NCI-H1417 treated with DMSO at 0.1 percent for 48 hours (cell line): ENCODE data around the gene MYO16.
"Not testable (repeated sequence)": the region's sequence is repeated elsewhere in the genome, so short reads cannot be mapped to it uniquely, and the experiment has no call there.

Experiments used
- DNase-seq: peaks from one replicate; lab custom pipeline; 2025; lab: John Stamatoyannopoulos, UW

MYO16 gene

DNA sequence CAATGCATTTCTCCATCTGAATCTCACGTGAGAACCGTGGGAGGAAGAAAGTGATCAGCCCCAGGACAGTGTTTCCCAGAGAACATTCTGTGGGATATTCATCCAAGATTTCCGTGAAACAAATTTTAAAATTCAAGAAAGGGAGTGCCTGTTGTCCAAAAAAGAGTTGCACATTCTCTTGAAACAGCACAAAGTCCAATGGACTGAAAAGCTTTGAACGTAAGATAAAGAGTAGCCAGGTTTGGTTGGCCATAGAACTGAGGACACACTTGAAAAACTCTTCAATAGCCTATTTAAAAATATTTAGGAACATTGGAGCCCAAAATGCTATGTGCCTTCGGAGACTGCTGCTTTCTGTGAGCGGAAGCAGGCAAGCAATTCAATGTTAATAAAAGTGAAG lies 353.9 kb downstream of the MYO16 start:
- DNase-seq = no peak

DNA sequence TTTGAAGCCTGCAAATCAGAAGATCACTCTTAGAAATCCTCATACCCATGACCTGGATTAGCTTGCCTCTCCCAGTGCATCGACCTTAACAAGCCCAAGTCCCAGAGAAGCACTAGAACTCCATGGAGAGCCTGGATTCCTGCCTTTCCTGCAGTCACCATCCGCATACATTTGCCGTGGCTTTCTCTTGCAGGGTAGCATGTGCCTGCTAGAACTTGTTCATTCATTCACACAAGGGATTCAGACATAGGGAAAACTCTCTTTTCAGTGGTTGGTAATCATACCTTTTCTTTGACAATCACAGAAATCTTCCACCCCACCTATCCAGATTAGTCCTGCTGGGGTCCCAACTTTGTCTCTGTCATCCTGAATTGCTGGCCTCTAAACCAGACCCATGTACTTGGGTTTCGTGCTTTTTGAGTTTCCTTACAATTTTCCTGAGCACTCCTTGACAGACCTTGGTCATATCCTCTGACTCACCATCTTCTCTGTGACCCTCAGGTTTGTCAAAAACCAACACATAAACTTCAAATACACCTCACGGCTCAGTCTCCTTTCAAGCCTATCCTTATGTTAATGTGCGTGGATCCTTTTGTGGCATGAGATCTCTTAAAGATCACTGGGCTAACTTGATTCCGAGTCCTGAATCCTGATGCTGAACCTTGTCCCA lies 355.0 kb downstream of the MYO16 start:
- DNase-seq = no peak

DNA sequence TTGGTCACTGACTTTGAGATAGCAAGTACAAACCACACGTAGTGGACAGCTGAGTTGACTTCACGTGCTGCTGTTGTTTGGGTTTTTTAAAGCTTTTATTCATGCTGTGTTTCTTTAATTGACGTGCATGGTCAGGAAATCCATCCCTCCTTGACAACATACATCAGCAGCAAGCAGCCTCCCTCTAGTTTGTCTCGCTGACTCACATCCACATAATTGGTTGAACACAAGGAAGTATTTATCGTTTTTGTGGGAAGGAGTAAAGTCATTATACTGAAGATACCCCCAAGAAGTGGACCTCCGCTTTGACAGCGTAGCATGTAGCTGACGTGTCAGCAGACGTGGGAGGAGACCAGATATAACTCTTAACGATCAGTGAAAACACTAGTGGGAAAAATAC lies 355.8 kb downstream of the MYO16 start:
- DNase-seq = no peak

DNA sequence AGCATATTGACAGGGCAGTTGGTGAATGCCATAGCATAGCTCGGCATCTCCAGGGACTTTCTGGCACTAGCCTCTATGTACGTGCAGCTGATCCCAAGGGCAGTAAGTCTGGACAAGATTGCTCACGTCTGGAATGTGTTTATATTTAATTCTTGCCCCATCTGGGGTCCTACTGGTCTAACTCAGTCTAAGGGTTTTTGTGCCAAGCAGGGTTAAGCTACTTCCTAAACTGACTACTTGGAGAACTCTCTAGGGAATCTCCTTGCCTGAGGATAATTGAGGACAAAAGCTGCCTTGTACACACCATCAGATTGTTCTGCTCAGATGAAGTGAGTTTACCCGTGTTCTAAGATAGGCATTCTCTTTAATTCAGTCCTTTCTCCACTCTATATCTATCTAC lies 358.1 kb downstream of the MYO16 start:
- no peak for DNase-seq

DNA sequence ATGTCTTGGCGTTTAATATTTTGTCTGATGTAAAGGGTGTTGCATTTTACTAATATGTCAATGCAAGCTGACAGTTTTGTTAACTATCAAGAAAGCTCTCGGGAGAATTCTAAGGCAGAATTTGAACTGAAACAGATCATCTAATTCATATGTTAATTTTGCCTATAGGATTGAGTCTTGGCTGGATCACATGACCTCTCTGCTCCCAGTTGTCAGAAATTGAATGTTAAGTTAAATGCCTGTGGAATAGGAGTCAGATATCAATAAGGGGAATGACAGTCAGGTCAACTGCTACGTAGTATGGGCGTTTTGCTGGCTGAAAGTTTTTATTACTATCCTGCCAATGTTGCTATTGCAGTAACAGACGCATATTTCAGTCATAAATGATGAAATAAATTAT lies 358.5 kb downstream of the MYO16 start:
- DNase-seq = no peak

DNA sequence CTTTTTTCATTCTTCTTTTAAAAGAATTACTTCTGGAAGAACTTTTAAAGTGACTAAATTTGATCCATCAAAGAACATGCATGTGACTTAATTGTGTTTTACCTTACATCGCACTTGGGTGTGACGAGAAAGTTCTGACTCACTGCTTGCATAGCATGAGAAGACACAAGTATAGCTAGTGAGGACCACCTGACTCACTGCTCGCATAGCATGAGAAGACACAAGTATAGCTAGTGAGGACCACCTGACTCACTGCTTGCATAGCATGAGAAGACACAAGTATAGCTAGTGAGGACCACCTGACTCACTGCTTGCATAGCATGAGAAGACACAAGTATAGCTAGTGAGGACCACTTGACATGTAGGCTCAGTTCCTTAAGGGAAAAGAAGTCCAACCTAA lies 362.0 kb downstream of the MYO16 start:
- DNase-seq = not testable (repeated sequence)

DNA sequence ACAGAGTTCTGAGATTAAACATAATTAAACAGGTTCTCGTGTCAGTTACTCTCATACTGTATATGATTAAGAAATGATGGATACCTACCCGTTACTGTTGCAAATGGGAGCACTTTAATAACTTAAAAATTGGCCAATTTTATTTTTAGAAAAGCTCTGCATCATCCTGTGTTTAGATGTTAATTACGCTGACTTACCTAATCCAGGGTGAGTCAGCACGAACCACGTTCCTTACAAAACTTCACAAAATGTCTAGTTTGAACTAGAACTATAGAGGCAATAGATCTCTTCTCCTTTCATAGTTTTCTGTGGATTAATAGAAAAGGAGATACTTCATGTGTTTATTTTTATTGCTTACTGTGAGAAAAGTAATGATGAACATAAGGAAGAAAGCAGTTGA lies 363.9 kb downstream of the MYO16 start:
- no peak for DNase-seq

DNA sequence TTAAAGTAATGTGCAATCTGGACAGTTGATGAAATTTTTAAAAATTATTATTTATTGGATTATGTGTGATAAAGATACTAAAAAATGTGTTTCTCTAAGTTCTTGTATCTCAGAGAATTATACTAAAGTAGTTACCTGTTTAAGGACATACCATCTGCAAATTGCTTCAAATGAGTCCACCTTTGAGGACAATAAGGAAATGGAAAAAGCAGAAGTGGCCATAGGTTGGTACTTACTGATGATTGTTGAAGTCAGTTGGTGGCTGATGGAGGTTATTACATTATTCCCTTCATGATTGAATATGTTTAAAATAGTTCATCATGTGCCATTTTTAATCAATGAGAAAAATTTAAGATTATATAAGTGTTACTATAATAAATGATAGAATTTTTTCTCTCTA lies 367.0 kb downstream of the MYO16 start:
- no peak for DNase-seq

DNA sequence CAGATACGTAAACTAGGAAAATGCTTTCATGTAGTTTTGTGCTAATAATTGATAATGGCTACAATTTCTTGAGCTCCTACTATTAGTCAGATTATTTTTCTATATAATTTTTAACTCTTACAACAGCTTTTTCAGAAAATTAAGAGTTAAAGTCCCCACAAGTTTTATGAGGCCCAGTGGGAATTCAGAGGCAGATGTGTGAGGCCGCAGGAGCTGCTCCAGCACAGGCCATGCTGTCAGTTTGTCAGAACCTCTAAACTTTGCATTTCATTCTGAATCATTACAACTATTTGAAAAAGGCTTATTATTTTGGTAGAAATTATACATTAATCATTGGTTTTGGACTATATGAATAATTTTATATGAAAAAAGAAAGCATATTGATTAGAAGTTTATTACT lies 370.8 kb downstream of the MYO16 start:
- DNase-seq = no peak

DNA sequence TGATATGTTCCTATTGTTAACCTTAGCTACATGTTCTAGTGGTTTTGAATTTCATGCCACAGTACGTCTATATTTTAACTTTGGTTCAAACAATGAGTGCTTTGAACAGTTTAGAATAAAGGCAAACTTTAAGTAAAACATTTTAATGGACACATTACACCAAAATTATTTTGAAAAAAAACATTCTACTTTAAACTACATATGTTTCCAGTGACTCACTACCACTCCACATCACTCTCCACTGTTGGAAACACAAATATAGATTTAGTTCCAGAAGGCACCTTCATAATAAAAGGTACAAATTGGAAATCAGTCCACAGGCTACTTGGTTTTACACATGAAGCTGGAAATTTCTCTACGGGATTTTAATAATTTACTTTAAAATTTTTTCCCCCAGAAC lies 373.5 kb downstream of the MYO16 start:
- DNase-seq = no peak

DNA sequence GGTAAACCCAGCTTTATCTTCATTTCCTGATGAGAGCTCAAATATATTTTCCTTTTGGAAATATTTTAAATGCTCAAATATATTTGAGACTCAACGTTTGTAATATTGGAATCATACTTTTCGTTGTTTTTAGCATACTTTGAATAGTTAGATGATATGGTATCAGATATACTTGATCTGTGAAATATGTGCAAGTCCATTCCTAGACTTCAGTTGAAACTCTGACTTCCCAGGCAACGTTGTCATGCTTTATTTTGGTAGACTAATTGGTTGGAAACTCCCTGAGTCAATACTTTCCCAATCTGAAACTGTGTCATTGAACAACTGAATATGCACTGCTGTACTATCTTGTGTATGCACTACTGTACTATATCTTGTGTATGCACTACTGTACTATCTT lies 378.5 kb downstream of the MYO16 start:
- no peak for DNase-seq

DNA sequence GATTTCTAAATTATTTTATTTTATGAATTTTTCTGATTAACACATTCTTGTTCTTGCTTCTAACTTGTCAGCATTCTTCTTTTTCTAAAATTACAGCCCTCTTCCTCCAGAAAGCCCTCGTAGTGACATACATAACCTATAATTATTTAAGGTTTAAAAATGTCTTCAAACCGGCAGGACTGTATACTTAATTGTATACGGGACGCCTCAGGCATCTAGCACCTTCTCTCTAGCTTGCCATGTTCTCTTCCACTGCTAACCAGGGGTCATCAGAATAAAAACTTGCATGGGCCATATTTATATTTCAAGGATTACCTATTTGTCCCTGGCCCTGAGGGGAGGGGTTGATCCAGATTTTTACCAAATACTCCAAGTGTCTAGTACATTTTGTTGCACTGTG lies 380.3 kb downstream of the MYO16 start:
- DNase-seq = no peak

DNA sequence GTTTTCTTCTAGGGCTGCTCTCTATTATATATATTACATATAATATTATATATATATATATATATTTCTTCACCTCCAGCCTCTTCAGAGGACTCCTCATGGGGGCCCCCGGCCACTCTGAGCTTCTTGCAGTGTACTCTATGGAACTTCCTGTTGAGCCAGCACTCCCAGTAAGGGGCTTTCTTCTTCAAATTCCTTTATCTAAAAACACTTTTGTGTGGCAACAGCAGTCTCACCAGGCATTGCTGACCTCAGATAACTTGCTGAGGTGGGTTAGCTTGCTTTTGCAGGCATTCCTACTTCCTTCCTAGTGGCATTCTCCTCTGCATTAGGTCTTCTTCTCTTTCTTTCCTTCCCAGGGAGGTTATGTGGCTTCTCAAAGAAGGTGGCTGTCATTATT lies 381.5 kb downstream of the MYO16 start:
- no peak for DNase-seq

DNA sequence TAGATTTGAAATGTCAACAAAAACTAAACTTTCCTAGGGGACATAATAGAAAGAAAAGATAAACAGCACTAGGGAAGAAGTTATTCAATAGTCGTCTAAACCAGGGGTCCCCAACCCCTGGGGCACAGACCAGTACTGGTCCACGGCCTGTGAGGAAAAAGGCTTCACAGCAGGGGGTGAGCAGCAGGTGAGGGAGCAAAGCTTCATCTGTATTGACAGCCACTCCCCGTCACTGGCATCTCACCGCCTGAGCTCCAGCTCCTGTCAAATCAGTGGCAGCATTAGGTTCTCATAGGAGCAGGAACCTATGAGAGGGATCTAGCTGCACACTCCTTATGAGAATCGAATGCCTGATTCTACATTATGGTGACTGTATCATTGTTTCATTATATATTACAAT lies 382.7 kb downstream of the MYO16 start:
- no peak for DNase-seq

DNA sequence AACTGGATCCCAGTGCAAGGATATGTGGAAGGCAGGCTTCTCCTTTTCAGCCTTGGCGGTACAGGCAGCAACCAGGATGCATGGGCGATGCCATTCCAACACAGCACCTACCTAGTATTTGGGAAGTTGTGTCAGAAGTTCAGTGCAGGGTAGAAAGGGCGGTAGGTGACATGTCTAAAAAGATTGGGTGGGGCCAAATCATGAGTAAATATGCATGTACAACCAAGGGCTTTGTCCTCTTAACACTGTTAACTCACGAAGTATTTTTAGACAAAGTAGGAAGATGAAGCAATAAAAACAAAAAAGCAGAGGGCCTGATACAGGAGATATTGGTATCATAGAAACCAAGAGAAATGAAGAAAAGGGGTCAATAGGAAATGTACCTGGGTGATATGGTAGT lies 392.1 kb downstream of the MYO16 start:
- DNase-seq = no peak

DNA sequence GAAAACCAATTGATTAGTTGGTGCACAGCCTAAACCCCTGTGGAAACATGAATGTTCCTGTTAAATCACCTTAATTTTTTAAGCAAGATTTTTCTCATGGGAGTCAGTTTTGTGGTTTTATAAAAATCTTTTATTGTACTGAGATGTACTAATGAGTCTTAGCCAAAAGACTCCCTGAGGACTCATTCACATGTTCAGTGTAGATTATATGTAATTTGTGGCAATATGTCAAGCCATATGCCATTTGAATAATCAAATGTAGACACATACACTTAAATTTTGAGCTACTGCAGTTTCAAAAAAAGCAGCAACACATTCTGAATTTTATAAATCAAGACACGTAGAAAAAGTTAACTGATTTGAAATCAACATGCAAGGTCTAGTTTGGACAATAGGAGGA lies 395.2 kb downstream of the MYO16 start:
- no peak for DNase-seq

DNA sequence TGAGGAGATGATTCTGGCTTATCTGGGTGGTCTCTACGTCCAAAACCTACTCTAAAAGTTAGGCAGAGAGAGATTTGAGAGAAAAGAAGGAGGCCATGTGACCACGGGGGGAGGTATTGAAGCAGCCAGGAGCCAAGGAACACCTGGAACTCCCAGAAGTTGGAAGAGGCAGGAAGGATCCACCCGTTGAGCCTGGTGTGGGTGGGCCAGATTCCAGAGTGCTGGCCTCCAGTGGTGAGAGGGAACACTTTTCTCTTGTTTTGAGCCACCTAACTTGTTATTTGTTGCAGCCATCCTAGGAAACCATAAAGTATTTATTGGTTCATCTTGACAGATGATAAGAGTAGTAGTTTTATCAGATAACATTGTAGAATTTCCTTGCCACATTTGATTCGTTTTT lies 396.9 kb downstream of the MYO16 start:
- no peak for DNase-seq

DNA sequence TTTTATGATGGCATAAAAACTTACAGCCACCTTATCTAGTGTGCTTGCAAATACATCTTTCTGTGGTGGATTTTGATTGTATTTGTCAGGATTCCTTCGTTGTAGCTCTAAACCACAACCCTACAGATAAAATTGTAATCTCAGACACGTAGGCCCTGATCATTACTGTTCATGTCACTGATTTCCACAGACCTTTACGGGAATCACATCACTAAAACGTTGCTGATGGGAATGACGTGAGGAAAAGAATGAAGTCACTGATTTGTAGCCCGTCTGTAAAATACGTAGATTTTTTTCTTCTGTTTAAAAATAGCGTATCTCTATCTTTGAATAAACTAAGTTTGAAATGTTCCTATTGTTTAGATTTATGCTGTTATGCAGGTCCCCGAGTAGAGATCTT lies 399.2 kb downstream of the MYO16 start:
- DNase-seq = no peak

DNA sequence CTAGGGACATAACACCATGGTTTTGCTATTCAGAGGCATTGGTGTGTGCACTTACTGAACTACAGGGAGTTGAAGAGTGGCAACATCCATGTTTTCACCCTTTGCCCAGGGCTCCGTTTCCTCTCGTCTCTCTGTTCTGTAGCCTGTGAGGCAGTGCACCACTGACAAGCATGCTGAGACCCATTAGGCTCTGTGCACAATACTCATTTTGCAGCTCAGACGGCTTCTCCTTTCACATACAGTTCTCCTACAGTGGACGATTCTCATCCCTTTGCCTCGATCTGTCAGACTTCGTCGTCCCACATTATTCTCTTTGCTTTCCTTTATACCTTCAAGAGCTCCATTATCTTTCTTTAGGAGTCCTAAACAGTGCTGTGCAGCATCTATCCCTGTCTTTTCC lies 403.7 kb downstream of the MYO16 start:
- no peak for DNase-seq

DNA sequence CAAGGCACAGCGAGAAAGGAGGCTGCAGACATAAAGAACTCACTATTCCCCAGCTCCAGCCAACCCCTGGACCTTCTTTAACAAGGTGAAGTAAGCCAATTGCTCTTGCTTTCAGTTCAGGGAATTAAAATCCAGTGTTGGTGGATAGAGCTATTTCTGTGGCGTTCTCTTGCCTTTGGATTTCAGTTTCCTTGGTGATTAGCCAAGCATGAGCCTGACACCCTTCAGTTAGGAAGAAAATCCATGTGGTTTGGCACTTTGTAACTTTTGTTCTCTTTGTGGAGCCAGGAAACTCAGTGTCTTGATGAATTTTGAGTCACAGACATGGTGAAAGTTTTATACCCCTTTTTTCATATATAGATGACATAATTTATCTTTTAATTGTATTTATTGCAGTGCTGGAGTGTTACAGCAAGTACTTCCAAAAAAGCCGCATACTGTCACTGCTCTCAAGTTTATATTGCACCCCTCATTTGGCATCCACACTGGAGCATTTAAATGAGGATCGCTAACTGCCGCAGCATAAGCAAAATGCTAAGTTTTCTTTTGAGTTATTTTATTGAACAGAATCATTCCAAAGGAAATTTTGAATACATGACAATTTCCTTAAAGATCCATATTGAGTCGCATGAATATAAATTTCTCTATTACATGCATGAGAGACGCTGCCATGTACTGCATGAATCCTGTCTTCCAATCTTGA lies 406.8 kb downstream of the MYO16 start:
- DNase-seq = no peak

DNA sequence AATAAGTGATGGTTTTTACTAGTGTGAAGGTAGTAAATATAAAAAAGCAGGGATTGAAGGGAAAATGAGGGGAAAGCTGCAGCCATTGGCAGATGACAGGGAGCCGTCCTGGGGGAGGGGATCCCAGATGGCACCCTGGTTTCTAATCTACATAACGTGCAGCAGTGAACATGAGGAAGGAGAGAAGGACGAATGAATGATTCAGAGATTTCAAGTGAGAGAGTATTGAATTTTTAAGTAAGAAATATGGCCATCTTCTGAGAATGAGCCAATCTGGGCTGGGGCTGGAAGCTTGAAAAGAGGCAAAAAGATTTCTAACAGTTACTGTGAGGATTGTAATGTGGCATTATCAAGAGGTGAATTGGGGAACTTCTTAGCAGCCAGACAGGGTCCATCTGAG lies 414.2 kb downstream of the MYO16 start:
- DNase-seq = no peak

DNA sequence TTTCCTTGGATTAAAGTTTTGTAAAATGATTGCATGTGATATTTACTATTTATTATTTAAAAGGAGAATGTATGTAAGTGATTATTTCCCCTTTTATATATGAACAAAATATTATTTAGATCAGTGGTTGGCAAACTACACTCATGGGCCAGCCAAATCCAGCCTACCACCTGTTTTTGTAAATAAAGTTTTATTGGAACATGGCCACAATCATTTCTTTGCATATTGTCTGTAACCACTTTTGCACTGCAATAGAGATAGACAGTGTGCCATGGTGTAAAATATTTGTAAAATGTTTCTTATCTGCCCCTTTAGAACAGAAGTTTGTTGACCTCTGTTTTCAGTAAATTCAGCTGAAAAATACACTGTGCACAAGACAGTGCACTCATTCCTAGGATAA lies 426.4 kb downstream of the MYO16 start:
- DNase-seq = no peak

DNA sequence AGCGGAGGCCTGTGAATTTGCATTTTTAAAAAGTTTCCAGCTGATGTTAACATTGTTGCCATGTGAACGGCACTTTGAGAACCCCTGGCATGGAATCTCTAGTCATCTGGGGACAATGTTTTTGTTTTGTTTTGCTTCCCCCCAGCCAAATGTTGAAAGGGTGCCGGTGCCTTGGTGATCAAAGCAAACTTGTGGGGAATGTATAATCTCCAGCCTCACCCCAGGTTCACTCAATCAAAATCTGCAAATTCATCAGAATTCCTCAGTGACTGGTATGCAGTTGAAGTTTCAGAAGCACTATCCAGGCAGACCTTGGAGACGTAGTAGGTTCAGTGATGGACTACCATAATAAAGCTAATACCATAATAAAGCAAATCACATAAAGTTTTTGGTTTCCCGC lies 428.7 kb downstream of the MYO16 start:
- no peak for DNase-seq

DNA sequence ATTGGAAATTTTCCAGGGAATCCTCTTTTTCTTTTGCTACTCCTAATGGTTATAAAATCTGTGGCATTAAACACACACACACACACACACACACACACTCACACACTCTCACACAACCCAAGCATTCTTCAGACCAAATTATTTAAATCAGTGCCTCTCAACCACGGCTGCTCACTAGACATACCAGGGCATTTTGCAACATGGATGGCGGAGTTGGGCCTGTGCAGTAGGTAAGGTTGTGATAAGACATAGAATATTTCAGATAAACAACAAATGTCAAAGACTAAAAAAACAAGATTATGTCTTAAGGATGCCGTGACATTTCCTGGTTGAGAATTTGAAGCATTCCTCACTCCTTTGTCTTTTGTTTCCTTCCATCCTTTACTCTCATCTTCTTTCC lies 443.1 kb downstream of the MYO16 start:
- no peak for DNase-seq
